ENCODE measurements around the gene GRB10.

Gene GRB10

GRCh38 chr7:50621973-50622490, 160.7 kb downstream of the GRB10 start:
- no peaks in the 10 kb centered on the region for H3K27me3 ChIP-seq (replicated peaks; ENCODE audit: control insufficient read depth, insufficient read depth, low read length)
- H3K36me3 ChIP-seq (ENCODE audit: control insufficient read depth, insufficient read depth, low read length, severe bottlenecking): peaks cover 43% of the 10 kb centered on the region
- H3K4me1 ChIP-seq (ENCODE audit: control insufficient read depth, insufficient read depth, low read length): peaks cover 7% of the 10 kb centered on the region
- no peaks in the 10 kb centered on the region for H3K9me3 ChIP-seq (ENCODE audit: control insufficient read depth, low read length)
- H3K9ac ChIP-seq (ENCODE audit: low read length): no peak overlapping the region
- DNase-seq (ENCODE audit: low read depth): no peak
- H3K4me3 ChIP-seq (ENCODE audit: low read length): no peak overlapping the region

- Histone ChIP-seq H3K4me1 (ENCODE audit: control insufficient read depth, insufficient read depth, low read length) (peaks cover 7% of the 10 kb centered on the region), H3K36me3 (ENCODE audit: control insufficient read depth, insufficient read depth, low read length, severe bottlenecking) (peaks cover 45% of the 10 kb centered on the region)
- no peak for DNase-seq (ENCODE audit: low read depth)
Measured at GRCh38 chr7:50621206-50621605, 161.5 kb downstream of the GRB10 start.

GRCh38 chr7:50620433-50620832, 162.3 kb downstream of the GRB10 start:
- Histone ChIP-seq H3K9me3 (ENCODE audit: control insufficient read depth, low read length) (no peaks in the 10 kb centered on the region), H3K4me1 (ENCODE audit: control insufficient read depth, insufficient read depth, low read length) (peaks cover 7% of the 10 kb centered on the region), H3K36me3 (ENCODE audit: control insufficient read depth, insufficient read depth, low read length, severe bottlenecking) (peaks cover 38% of the 10 kb centered on the region), H3K27me3 (replicated peaks; ENCODE audit: control insufficient read depth, insufficient read depth, low read length) (no peaks in the 10 kb centered on the region), H3K4me3 (ENCODE audit: low read length) (no peak overlapping the region), H3K9ac (ENCODE audit: low read length) (no peak overlapping the region)
- no peak for DNase-seq (ENCODE audit: low read depth)

More at GRCh38 chr7:50621206-50621605, 161.5 kb downstream of the GRB10 start:
- Histone ChIP-seq H3K9ac (ENCODE audit: low read length) (no peak overlapping the region), H3K27me3 (replicated peaks; ENCODE audit: control insufficient read depth, insufficient read depth, low read length) (no peaks in the 10 kb centered on the region), H3K9me3 (ENCODE audit: control insufficient read depth, low read length) (no peaks in the 10 kb centered on the region), H3K4me3 (ENCODE audit: low read length) (no peak overlapping the region)

GRCh38 chr7:50619684-50620083, 163.0 kb downstream of the GRB10 start:
- no peak overlapping the region for H3K4me3 ChIP-seq (ENCODE audit: low read length)
- no peaks in the 10 kb centered on the region for H3K9me3 ChIP-seq (ENCODE audit: control insufficient read depth, low read length)
- H3K9ac ChIP-seq (ENCODE audit: low read length): no peak overlapping the region
- peaks cover 36% of the 10 kb centered on the region for H3K36me3 ChIP-seq (ENCODE audit: control insufficient read depth, insufficient read depth, low read length, severe bottlenecking)
- H3K27me3 ChIP-seq (replicated peaks; ENCODE audit: control insufficient read depth, insufficient read depth, low read length): no peaks in the 10 kb centered on the region
- peaks cover 7% of the 10 kb centered on the region for H3K4me1 ChIP-seq (ENCODE audit: control insufficient read depth, insufficient read depth, low read length)
- DNase-seq (ENCODE audit: low read depth): no peak

- H3K4me3 ChIP-seq (ENCODE audit: low read length): no peak overlapping the region
- H3K4me1 ChIP-seq (ENCODE audit: control insufficient read depth, insufficient read depth, low read length): peaks cover 7% of the 10 kb centered on the region
- H3K9me3 ChIP-seq (ENCODE audit: control insufficient read depth, low read length): no peaks in the 10 kb centered on the region
- H3K27me3 ChIP-seq (replicated peaks; ENCODE audit: control insufficient read depth, insufficient read depth, low read length): no peaks in the 10 kb centered on the region
- peaks cover 45% of the 10 kb centered on the region for H3K36me3 ChIP-seq (ENCODE audit: control insufficient read depth, insufficient read depth, low read length, severe bottlenecking)
- no peak for DNase-seq (ENCODE audit: low read depth)
- no peak overlapping the region for H3K9ac ChIP-seq (ENCODE audit: low read length)
Measured at GRCh38 chr7:50618281-50618680, 164.4 kb downstream of the GRB10 start.

GRCh38 chr7:50615519-50616080, 167.1 kb downstream of the GRB10 start:
- DNase-seq (ENCODE audit: low read depth): no peak
- Histone ChIP-seq H3K36me3 (ENCODE audit: control insufficient read depth, insufficient read depth, low read length, severe bottlenecking) (peaks cover 68% of the 10 kb centered on the region), H3K9me3 (ENCODE audit: control insufficient read depth, low read length) (no peaks in the 10 kb centered on the region)

GRCh38 chr7:50614721-50615518, 167.8 kb downstream of the GRB10 start:
- peak; percentile 8 for DNase-seq (ENCODE audit: low read depth)
- H3K9ac ChIP-seq (ENCODE audit: low read length): no peak overlapping the region
- no peak overlapping the region for H3K4me3 ChIP-seq (ENCODE audit: low read length)
- no peaks in the 10 kb centered on the region for H3K9me3 ChIP-seq (ENCODE audit: control insufficient read depth, low read length)
- no peaks in the 10 kb centered on the region for H3K27me3 ChIP-seq (replicated peaks; ENCODE audit: control insufficient read depth, insufficient read depth, low read length)
- H3K4me1 ChIP-seq (ENCODE audit: control insufficient read depth, insufficient read depth, low read length): peaks cover 2% of the 10 kb centered on the region
- H3K36me3 ChIP-seq (ENCODE audit: control insufficient read depth, insufficient read depth, low read length, severe bottlenecking): peaks cover 75% of the 10 kb centered on the region

More at GRCh38 chr7:50615519-50616080, 167.1 kb downstream of the GRB10 start:
- Histone ChIP-seq H3K4me1 (ENCODE audit: control insufficient read depth, insufficient read depth, low read length) (peaks cover 7% of the 10 kb centered on the region), H3K27me3 (replicated peaks; ENCODE audit: control insufficient read depth, insufficient read depth, low read length) (no peaks in the 10 kb centered on the region), H3K4me3 (ENCODE audit: low read length) (no peak overlapping the region), H3K9ac (ENCODE audit: low read length) (no peak overlapping the region)

- H3K9me3 ChIP-seq (ENCODE audit: control insufficient read depth, low read length): no peaks in the 10 kb centered on the region
- H3K9ac ChIP-seq (ENCODE audit: low read length): no peak overlapping the region
- H3K36me3 ChIP-seq (ENCODE audit: control insufficient read depth, insufficient read depth, low read length, severe bottlenecking): peaks cover 77% of the 10 kb centered on the region
- peaks cover 3% of the 10 kb centered on the region for H3K4me1 ChIP-seq (ENCODE audit: control insufficient read depth, insufficient read depth, low read length)
- H3K4me3 ChIP-seq (ENCODE audit: low read length): no peak overlapping the region
- no peak for DNase-seq (ENCODE audit: low read depth)
- H3K27me3 ChIP-seq (replicated peaks; ENCODE audit: control insufficient read depth, insufficient read depth, low read length): no peaks in the 10 kb centered on the region
Measured at GRCh38 chr7:50613473-50613872, 169.2 kb downstream of the GRB10 start.

GRCh38 chr7:50612704-50613103, 170.0 kb downstream of the GRB10 start:
- DNase-seq (ENCODE audit: low read depth): no peak
- Histone ChIP-seq H3K9ac (ENCODE audit: low read length) (no peak overlapping the region), H3K4me3 (ENCODE audit: low read length) (no peak overlapping the region), H3K27me3 (replicated peaks; ENCODE audit: control insufficient read depth, insufficient read depth, low read length) (no peaks in the 10 kb centered on the region), H3K36me3 (ENCODE audit: control insufficient read depth, insufficient read depth, low read length, severe bottlenecking) (peaks cover 79% of the 10 kb centered on the region), H3K4me1 (ENCODE audit: control insufficient read depth, insufficient read depth, low read length) (peaks cover 3% of the 10 kb centered on the region), H3K9me3 (ENCODE audit: control insufficient read depth, low read length) (no peaks in the 10 kb centered on the region)

GRCh38 chr7:50610521-50611277, 172.0 kb downstream of the GRB10 start:
- peaks cover 84% of the 10 kb centered on the region for H3K36me3 ChIP-seq (ENCODE audit: control insufficient read depth, insufficient read depth, low read length, severe bottlenecking)
- H3K4me3 ChIP-seq (ENCODE audit: low read length): no peak overlapping the region
- no peaks in the 10 kb centered on the region for H3K9me3 ChIP-seq (ENCODE audit: control insufficient read depth, low read length)
- H3K9ac ChIP-seq (ENCODE audit: low read length): no peak overlapping the region
- H3K4me1 ChIP-seq (ENCODE audit: control insufficient read depth, insufficient read depth, low read length): peaks cover 3% of the 10 kb centered on the region
- peak; percentile 3 for DNase-seq (ENCODE audit: low read depth)
- H3K27me3 ChIP-seq (replicated peaks; ENCODE audit: control insufficient read depth, insufficient read depth, low read length): no peaks in the 10 kb centered on the region
